CD4-positive, alpha-beta T cell treated with Interleukin-15 for 1 hour (primary cell): ENCODE data around the gene CFAP46.
A peak's percentile ranks its signal among the peaks of the same experiment; 100 is the strongest.
"Not testable (repeated sequence)": the region's sequence is repeated elsewhere in the genome, so short reads cannot be mapped to it uniquely, and the experiment has no call there.

Source experiments
- DNase-seq: peaks from one replicate; pipeline ENCODE4 v3.0.0-alpha.2; 2020

Gene CFAP46

DNA sequence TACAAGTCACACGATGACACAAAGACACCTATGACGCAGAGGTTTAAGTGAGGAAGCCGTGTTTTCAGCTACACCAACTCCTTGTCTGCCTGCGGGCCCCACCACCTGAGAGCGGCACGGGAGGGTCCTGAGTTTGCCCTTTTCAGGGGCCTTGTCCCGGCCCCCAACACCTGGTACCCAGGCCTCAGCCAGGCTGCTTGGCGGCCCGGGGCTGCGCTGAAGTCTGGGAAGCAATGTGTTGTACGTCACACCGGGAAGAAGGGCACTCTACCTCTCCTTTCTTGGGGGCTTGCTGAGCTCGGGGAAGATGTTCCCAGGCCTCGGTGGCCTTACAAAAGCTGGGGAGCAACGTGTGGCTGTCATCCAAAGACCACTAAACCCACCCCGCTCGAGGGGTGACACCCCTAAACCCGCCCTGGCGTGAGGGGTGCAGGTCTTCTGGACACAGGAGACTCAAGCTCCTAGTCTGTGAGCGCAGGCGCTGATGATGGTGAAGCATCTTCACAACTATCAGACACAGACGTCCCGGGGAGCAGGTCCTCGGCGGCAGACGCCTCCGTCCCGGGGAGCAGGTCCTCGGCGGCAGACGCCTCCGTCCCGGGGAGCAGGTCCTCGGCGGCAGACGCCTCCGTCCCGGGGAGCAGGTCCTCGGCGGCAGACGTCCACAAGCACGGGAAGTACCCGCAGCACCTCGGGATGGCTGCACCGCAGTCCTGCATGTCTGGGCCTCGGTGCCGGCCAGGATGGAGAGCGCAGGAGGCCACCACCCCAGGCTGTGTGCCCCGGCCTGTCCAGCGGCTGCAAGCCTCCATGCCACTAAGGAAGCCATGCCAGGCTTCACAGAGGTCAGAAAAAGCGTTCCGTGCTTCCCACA is 15.4 kb downstream of the CFAP46 start:
- no peak for DNase-seq

DNA sequence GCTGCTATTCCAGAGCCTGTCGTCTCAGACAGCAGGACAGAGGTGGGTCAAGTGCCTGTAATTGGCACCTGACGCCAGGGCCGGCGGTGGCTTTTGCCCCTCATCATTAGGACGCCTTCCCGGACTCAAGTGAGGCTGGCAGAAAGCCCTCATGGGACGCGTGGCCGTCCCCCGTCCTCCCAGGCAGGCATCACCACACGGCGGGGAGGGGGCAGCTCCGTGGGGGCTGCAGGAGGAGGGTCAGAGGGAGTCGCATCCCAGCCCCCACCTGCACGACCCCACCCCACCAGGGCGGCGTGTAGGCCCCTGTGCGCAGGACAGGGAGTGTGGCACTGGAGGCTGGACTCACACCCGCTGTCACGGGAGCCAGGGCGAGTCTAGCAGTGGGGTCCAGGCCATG is 16.3 kb downstream of the CFAP46 start:
- DNase-seq, result no peak

DNA sequence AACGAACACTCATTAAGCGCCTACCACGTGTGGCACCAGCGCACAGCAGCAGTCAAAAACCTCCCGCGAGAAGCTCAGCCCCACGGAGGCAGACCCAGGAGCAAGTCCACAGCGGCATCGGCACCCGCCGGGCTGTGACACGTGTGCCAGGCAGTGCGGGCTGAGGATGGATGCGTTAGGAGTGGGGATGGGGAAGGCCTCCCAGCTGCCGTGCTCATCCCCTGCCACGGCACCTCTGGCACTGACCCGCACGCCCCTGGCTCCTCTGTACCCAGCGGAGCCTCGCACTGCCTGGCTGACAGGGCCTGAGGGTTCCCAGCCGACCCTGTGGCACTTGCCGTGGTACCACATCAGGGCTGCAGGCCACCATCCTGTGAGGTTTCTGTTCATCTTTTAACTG is 16.8 kb downstream of the CFAP46 start:
- DNase-seq, result no peak

DNA sequence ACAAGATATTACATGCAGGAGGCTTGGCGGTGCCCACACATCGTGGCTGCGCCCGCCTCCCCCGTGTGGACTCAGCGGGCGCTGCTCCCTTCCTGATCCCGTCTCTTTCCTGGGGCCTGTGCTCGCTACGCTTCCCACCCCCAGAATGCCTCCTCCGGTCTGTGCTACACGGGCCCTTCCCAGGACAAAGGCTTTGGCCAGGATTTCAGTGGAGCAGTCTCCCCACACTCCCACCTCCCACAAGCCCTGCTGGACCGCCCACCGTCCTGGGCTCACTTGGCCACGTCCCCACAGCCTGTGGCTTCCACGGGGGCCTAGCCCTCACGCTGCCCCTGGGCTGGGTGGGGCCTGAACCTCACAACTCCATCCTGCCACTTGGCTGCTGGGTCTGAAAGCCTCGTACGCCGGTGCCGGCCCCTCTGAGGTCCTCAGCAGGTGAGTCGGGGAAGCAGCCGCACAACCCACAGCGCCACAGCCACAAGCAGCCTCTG is 17.3 kb downstream of the CFAP46 start:
- DNase-seq, result no peak

DNA sequence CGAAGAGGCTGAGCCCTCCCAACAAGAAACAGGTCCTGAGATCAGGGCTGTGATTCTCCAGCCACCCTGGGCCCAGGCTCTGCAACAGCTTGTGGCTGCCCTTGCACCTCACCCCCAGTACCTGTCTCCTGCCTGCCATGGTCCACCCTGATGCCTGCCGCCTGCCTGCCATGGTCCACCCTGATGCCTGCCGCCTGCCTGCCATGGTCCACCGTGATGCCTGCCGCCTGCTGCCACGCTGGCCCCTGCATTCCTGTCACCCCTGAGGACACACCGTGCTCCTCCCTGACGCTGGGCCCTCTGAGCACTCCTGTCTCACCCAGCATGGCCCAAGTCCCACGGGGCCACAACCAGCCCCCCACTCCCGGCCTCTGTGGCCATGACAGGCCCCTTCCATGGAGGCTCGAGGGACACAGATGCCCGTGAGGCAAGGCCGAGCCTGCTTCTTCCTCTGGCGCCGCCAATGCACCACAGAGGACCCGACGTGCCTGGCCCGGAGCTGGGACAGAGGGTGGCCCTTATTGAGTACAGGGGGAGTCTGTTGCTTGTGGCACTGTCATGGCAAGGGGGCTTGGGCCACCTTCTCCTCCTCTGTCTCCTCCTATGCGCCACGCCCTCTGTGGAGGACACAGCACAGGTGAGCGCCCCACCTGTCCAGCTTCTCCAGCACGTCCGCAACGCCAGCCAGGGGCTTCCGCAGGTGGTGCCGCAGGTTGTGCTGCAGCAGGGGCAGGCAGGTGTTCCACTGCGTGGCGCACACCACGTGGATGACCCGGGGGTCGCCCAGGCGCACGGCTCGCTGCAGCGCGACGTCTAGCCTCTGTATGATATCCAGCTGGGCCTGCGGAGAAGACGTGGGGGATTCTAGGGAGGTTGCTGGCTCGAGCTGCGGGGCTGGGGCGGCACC is 18.1 kb downstream of the CFAP46 start:
- DNase-seq, result no peak

DNA sequence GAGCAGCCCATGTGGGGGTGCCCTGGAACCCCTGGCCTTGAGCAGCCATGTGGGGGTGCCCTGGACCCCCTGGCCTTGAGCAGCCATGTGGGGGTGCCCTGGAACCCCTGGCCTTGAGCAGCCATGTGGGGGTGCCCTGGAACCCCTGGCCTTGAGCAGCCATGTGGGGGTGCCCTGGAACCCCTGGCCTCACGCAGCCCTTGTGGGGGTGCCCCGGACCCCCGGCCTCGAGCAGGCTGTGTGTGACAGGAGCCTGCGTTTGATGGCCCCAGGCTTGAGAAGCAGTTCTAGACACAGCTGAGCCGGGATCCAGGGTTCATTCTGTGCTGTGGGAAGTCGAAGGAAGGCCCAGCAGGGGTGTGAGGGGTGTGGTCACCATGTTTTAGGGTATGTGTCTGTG is 19.0 kb downstream of the CFAP46 start:
- not testable (repeated sequence) for DNase-seq

DNA sequence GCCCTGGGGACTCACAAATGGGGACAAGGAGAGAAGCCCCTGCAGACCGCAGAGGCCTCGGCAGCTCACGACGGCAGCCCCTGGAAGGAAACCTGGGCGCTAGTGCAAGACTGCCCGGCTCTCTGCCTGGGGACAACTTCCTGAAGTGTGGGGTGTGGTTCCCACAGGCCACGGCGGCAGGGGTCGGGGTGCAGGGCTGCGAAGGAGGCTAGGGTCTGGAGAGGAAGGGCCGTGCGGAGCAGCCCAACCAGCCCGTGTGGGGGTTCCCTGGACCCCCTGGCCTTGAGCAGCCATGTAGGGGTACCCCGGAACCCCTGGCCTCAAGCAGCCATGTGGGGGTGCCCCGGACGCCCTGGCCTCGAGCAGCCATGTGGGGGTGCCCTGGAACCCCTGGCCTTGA is 19.5 kb downstream of the CFAP46 start:
- no peak for DNase-seq

DNA sequence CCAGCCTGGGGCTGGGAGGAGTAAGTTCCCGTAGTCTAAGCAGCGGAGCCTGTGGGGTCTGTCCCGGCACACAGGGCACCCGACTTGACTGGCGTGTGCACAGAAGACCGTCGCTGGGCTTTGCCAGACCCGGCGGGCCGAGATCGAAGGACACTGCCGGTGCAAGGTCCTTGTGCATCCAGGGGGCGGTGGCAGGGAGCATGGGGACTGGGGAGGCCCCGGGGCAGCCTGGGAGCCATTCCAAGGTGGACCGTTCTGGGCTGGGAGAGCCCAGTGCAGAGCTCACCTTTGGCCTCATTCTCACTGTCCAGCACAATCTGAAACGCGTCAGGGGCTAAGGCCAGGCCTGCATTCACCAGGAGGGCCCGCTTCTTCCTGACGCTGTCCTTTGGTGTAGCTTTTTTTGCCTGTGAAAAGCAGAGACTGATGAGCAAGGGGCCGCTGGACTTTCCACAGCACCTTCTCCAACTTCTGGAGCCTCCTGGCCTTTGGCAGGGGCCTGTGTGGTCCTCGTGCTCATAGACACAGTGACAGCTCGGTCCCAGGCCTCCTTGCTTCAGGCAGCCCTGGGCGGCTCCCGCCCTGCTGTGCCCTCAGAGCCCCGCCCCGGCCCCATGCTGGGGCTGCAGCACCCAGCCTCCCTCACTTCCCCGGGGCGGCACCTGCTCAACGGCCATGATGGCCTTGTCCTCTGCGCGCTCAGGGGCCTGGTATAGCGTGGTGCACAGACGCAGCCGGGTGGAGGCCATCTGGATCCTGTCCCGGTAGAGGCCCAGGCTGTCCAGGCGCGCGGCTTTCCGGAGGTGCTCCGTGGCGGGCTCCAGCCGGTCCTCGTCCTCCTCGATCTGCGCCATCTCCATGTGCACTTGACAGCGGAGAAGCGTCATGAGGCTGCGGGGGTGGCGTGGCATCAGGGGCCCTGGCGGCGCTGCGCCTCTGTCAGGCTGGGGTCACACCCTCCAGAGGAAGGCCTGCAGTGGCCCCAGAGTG is 20.3 kb downstream of the CFAP46 start:
- DNase-seq, result no peak

DNA sequence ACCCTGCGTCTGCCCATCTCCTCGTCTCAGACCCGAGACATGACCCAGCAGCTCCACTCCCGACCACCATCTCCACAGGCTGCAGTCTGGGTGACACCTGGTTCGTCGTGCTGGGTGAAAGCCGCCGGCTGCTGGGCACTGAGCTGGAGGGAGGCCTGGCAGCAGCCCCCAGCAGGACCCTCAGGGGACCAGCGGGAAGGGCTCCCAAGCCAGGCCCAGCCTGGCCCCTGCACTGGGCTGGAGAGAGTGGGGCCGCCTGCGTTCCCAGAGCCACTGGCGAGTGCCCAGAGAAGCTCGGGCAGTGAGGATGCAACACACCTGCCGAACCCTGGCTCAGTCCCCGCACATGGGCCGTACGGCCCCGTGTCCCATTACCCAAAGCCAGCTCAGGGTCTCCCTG is 21.3 kb downstream of the CFAP46 start:
- DNase-seq, result no peak

DNA sequence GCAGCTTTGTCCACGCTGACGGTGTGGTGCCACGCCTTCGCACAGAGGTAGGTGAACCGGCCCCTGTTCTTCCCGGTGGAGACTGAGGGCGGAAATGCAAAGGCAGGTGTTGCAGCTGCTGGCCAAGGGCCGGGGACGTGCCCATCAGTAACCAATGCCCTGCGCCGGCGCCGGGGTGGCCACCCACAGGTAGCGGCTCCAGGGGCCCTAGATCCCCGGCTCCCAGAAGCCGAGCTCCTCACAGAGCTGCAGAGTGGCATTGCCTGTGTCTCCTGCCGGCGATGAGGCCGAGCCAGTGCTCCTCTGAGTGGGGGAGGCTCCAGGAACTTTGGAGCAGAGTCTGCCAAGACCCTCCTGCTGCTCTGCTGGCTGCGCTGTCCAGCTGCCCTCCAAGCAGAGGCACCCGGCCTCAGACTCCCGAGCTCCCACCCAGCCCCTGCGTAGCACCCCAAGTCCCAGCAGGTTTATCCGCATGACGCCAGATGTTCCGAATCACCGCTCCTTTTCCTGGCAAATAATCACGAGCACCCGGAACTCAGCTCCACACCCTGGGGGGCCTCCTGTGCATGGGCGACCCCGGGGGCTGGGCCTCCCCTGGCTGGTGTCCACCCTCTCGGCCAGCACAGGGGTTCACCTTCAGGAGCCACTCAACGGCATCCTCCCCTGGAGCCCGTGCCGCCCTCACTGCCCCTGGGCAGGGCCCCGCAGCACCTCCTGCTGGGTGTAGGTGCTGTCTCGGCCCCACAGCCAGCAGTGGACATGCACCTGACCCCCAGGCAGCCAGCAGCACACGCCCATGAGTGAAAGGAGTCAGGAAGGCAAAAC is 22.1 kb downstream of the CFAP46 start:
- peak; percentile 11 for DNase-seq

DNA sequence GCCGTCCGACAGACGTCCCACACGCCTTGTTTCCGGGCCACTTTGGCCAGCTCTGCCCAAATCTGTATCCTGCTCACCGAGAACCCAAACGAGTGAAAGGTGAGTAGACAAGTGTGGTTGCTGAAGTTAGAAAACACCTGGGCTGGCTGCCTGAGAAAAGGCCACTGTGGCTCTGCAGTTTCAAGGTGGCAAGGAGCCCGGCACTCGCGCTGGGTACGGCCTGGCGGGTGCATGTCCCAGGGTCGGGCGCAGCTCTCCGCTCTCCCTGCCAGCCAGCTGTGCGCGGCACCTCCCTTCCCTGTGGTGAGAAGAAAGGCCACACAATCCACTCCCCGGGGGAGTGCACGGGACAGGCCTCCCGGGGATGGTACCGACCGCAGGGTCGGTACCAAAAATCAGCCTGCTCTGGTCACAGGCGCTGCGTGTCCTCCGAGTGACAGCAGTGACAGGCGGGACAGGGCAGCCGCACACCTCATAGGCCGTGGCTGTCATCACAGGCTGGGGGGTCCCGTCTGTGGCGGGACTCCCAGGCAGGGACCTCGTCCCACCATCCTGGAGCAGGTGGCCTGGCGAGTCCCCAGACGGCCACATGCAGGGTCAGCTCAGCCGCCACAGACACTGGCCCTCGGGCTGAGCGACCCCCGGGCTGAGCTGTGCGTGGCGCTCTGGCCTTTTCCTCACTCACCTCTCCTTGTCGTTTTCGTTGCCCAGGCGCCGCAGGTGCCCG is 22.8 kb downstream of the CFAP46 start:
- peak; percentile 6 for DNase-seq

DNA sequence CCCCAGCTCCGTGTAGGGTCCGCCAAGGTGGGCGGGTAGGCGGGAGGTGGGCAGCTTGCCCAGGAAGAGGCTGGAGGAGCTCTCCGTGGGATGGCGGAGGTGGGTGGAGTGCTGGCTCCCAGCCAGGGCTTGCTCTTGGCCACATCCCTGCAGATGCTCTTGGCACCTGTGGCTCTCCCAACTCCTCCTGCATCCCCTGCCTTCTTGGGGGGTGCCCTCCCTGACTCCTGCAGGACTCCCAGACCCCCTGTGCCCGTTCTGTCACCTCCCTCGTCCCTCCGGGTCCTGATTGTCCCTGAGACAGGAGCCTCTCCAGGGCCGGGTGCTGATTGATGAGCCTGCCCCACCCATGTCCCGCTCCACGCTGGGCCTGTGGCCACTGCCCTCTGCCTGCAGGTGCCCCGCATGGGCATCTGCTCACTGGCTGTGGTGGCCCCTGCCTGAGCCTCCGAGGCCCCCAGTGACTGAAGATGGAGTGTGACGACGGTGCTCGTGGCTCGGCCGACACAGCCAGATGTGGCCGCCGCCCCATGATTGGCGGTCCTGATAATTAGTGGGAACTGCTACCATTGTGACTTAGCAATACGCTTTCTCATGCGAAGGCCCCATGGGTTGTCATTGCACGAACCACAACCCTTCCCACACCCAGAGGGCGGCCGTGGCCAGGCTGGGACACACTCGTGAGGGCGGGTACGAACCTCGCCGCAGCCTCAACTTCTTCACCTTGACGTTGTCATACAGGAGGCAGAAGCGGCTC is 23.6 kb downstream of the CFAP46 start:
- peak; percentile 7 for DNase-seq

DNA sequence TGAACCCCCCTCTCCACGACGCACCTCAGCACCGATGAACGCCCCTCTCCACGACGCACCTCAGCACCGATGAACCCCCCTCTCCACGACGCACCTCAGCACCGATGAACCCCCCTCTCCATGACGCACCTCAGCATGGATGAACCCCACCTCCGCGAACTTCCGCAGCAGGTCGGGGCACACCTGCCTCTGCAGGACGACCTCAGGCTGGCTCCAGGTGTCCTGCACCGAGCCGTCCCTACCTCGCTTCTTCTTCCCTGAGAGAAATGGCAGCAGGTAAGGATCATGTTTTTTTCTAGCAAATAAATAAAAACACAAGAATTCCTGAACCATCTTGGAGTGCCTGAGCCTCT is 24.1 kb downstream of the CFAP46 start:
- DNase-seq, result peak; percentile 10

DNA sequence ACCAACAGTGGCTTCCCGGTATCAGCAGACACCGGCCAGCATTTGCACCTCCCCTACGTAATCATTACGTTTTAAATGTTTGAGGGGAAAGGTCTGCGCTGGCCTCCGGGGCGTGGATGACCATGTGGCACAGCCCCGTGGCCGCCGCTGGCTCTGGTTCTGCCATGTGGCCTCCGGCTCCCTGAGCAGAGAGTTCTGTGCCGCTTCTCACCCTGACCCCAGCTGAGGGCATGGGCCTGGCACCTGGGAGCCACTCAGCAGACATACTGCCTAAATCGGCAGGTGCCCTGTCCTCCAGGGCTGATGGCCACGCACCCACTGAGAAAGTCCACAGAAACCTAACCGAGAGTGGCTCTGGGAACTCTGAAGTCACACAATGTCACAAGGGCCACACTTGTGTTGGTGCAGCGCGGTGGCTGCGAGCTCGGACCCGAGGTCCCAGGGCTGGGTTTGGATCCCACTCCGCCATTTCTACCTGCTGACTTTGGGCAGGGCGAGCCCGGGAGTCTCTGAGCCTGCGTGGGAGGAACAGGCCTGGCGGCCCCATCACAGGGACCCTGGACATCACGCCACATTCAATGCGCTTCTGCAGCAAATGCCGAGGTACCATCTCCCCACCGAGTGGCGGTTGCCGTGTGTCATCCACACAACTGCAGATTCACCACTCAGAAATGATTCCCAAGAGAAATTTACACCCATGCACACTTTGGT is 25.3 kb downstream of the CFAP46 start:
- DNase-seq, result peak; percentile 15

DNA sequence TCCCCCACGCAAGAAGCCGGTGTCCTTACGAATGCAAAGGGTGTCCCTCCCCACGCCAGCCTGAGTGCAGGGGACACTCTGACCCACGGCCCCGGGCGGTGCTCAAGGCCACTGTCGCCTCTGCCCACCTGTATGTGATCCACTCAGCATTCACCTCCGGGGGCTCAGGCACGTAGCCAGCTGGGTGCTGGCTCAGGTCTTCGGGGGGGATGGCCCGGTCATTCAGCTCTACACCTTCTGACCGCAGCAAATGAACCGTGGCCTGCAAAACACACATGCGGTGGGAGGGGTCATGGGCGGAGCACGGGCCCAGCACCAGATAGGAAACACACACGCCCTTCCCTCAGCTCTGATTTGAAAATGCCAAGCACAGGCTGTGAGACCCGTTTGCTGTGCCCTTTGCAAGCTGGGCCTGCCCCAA is 25.9 kb downstream of the CFAP46 start:
- DNase-seq, result peak; percentile 16

DNA sequence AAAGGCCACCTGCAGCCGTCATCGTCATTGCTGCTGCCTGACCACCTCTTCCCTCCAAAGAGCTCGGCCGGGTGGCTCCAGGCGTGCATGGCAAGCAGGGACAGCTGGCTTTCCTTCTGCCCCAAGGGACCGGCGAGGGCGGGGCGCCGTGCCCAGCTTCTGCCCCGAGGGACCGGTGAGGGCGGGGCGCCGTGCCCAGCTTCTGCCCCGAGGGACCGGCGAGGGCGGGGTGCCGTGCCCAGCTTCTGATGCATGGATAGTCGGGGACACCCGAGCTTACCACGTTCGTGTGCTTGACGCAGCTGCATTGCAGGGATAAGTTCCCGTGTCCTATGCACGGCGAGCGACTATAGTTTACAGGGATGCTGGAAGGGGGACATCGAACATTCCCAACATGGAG is 27.0 kb downstream of the CFAP46 start:
- peak; percentile 44 for DNase-seq

DNA sequence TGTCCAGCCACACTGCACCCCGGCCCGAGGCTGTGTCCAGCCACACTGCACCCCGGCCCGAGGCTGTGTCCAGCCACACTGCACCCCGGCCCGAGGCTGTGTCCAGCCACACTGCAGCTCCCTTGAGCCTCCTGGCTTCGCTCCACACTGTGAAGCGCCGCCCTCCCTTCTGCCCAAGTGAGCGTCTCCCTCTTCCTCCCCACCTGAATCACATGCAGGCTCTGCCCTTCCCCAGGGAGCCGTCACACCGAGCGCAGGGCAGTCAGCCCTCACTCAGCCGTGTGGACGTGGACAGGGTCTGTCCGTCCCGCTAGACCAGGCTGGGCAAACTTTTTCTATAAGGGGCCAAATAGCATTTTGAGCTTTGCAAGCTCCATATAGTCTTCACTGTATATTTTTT is 27.6 kb downstream of the CFAP46 start:
- peak; percentile 11 for DNase-seq

DNA sequence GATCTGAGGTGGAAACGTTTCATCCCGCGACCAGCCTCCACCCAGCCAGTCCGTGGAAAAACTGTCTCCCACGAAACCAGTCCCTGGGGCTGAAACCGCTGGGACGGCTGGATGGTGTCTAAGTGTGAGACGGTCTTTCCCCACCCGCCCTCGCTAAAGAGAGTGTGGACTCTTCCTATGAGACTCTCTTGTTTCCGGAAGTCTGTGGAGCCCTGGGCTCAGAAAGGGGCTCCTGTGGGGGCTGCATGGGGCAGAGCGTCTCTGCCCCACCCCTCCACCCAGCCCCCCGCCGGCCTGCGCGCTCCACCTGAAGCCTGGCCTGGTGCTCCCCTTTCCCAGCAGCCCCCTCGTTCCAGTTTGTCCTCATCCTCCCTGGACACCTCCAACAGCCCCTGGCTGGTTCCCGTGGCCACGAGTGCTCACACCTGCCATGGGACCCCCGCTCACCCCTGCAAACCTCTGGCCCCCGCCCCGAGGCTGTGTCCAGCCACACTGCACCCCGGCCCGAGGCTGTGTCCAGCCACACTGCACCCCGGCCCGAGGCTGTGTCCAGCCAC is 28.7 kb downstream of the CFAP46 start:
- DNase-seq, result peak; percentile 7
